HG02798 (cell line): Measurements from ENCODE around the gene C19orf73.

ENCODE experiments used
- ATAC-seq: cut with Tn5 transposase; IDR thresholded peaks from one replicate; pipeline ENCODE4 v1.9.1; 2021; ENCODE audit warnings: mild to moderate bottlenecking; ENCODE audit not compliant: unreplicated experiment, poor library complexity

C19orf73 gene

DNA sequence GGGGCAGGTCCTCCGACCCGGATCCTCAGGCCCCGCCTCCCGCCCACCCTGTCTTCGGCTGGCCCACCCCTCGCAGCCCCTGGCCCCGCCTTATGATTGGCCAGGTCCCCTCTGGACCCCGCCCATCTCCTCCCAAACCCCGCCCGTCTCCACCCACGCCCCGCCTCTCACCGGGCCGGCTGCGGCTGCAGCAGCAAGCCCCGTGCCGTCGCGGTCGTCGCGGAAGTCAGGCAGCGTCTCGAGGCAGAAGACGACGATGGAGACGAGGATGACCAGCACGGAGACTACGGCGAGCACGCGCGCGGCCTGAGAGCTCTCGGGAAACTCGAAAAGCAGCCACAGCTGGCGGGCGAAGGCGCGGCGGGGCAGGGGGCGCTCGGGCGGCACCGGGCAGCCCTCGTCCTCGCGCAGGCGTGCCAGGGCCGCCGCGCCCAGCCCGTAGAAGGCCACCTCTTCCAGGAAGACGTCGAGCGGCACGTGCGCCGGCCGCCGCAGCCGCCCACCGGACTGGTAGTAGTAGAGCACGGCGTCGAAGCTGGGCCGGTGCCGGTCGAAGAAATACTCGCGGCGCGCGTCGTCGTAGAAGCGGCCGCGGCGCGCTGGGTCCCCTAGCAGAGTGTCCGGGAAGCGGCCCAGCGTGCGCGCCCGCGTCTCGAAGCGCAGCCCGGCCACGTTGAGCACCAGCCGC is 46.9 kb downstream of the C19orf73 start:
- no peak for ATAC-seq

DNA sequence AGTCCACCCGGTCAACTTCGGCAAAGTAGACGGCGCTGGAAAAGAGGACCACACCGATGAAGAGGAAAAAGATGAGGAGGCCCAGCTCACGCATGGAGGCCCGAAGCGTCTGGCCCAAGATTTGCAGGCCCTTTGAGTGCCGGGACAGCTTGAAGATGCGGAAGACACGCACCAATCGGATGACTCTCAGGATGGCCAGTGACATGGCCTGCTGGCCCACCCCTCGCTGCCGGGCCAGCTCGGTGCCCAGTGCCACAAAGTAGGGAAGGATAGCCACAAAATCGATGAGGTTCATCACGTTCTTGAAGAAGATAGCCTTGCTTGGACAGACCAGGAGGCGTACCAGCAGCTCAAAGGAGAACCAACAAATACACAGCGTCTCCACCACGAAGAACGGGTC is 48.5 kb downstream of the C19orf73 start:
- ATAC-seq = no peak

DNA sequence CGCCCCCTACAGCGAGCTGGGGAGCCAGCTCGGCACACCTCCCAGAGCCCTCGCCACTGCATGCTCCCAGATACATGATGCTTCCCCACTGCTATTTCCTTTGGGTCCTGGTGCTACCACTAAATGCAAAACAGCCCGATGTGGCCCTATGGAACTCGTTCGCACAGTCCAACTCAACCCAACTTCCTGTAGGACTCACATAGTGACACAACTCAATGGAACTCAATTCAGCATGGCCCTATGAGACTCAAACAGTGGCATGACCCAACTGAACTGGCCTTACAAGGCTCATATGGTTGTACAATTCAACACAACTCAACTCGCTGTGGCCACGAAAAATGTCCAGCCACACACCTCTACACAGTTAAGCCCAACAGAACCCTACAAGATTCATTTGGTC is 49.9 kb downstream of the C19orf73 start:
- no peak for ATAC-seq
